NCI-H2171 treated with DMSO at 0.1 percent for 48 hours (cell line): ENCODE measurements around the gene MEDAG.

Experiments
- DNase-seq: peaks from one replicate; lab custom pipeline; 2025; lab: John Stamatoyannopoulos, UW

Gene MEDAG

GRCh38 chr13:30905932-30906383 lies at the start of gene MEDAG:
MEDAG (plus strand) TSS chr13:30906271; CDS start chr13:30906516, 245 bp downstream.
- no peak for DNase-seq

- DNase-seq = no peak
These were observed 49.1 kb upstream of the MEDAG start for GRCh38 chr13:30857018-30857417.

- no peak for DNase-seq
These were observed 48.4 kb upstream of the MEDAG start for GRCh38 chr13:30857636-30858035.

- no peak for DNase-seq
These were observed 46.7 kb upstream of the MEDAG start for GRCh38 chr13:30859326-30859725.

GRCh38 chr13:30861163-30861562 lies 44.9 kb upstream of the MEDAG start:
- no peak for DNase-seq

GRCh38 chr13:30861836-30862467 lies 44.1 kb upstream of the MEDAG start:
- no peak for DNase-seq

- no peak for DNase-seq
These were observed 43.4 kb upstream of the MEDAG start for GRCh38 chr13:30862707-30863106.

GRCh38 chr13:30863231-30863630 lies 42.8 kb upstream of the MEDAG start:
- DNase-seq = no peak

- no peak for DNase-seq
These were observed 42.3 kb upstream of the MEDAG start for GRCh38 chr13:30863796-30864195.

GRCh38 chr13:30864433-30865122 lies 41.5 kb upstream of the MEDAG start:
- no peak for DNase-seq

GRCh38 chr13:30865123-30866049 lies 40.7 kb upstream of the MEDAG start:
- DNase-seq = peak; percentile 68

GRCh38 chr13:30866677-30867076 lies 39.4 kb upstream of the MEDAG start:
- no peak for DNase-seq

- no peak for DNase-seq
These were observed 38.9 kb upstream of the MEDAG start for GRCh38 chr13:30867089-30867669.

- DNase-seq = no peak
These were observed 37.1 kb upstream of the MEDAG start for GRCh38 chr13:30868799-30869470.

GRCh38 chr13:30869491-30869890 lies 36.6 kb upstream of the MEDAG start:
- no peak for DNase-seq

- no peak for DNase-seq
These were observed 35.8 kb upstream of the MEDAG start for GRCh38 chr13:30870049-30870884.

GRCh38 chr13:30870916-30871587 lies 35.0 kb upstream of the MEDAG start:
- no peak for DNase-seq

GRCh38 chr13:30871588-30872275 lies 34.3 kb upstream of the MEDAG start:
- no peak for DNase-seq

GRCh38 chr13:30872276-30872594 lies 33.8 kb upstream of the MEDAG start:
- no peak for DNase-seq
